ENCODE measurements around the gene MCF2L2.

DNA sequence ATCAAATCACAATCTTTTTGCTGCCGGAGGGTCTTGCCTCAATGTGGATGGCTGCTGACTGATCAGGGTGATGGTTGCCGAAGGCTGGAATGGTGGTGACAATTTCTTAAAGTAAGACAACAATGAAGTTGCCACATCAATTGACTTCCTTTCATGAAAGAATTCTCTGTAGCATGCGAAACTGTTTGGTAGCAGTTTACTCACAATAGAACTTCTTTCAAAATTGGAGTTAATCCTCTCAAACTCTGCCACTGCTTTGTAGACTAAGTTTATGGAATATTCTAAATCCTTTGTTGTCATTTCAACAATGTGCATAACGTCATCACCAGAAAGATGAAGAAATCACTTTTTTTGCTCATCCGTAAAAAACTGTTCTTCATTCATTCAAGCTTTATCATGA, 109.5 kb downstream of the MCF2L2 start:
- no peak for TF ChIP-seq ZZZ3 (CRISPR knock-in tag; IDR thresholded peaks at IDR 0.05; ENCODE audit: borderline replicate concordance)
- TF ChIP-seq, protein P1, sequence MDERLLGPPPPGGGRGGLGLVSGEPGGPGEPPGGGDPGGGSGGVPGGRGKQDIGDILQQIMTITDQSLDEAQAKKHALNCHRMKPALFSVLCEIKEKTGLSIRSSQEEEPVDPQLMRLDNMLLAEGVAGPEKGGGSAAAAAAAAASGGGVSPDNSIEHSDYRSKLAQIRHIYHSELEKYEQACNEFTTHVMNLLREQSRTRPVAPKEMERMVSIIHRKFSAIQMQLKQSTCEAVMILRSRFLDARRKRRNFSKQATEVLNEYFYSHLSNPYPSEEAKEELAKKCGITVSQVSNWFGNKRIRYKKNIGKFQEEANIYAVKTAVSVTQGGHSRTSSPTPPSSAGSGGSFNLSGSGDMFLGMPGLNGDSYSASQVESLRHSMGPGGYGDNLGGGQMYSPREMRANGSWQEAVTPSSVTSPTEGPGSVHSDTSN (CRISPR knock-in tag; IDR thresholded peaks at IDR 0.05): no peak
- TF ChIP-seq CTCF (CRISPR knock-in tag; IDR thresholded peaks at IDR 0.05): no peak
- no peak for TF ChIP-seq PHF8 (CRISPR knock-in tag; IDR thresholded peaks at IDR 0.05)
- no peak for TF ChIP-seq ZNF383 (CRISPR knock-in tag; IDR thresholded peaks at IDR 0.05; ENCODE audit: borderline replicate concordance)
- TF ChIP-seq MTA1 (CRISPR knock-in tag; IDR thresholded peaks at IDR 0.05; ENCODE audit: borderline replicate concordance): no peak
- no peak for TF ChIP-seq POLR2AphosphoS5 (IDR thresholded peaks at IDR 0.05; ENCODE audit: low read depth, low read length)
- no peak for TF ChIP-seq SMARCE1 (IDR thresholded peaks at IDR 0.05; ENCODE audit: borderline replicate concordance)

Measured in HepG2 (cell line).